ENCODE measurements around the gene FES. TPM values are rescaled to one million over a fixed set of nuclear protein-coding genes. Genes with fewer than 3 reads are reported as not detected.

Gene FES
- total and polyA plus RNA-seq, 10 of the 15 experiments (the other 5 are each of a cell fraction or from before 2014, with no cell fraction given) = 0.07 to 23.9 (median 9.9) TPM

GRCh38 chr15:90876512-90877170 is 7.7 kb upstream of the FES start (continued):
- TF ChIP-seq POLR2AphosphoS5 (IDR thresholded peaks at IDR 0.05; ENCODE audit: low read length) (no peak), SUZ12 (IDR thresholded peaks at IDR 0.05; ENCODE audit: unreplicated experiment) (no peak), YBX1 (IDR thresholded peaks at IDR 0.05) (no peak), NFXL1 (IDR thresholded peaks at IDR 0.05; ENCODE audit: borderline replicate concordance) (no peak)

DNA sequence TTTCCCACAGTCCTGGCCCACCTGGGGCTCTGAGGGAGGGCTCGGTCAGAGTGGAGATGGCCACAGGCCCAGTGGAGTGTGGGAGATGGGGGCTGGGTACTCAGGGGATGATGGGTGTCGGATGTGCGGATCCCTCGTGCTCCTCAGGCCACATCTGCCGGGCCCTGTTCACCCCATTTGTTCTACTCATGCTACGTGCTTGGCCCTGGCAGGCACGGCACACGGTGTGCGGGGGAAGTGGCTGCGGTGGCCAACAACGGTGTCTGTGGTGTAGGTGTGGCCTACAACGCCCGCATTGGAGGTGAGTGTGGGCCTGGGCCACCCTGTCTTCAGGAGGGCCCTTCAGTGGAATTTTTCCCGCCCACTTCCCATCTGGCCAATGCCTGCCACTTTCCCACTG is 7.0 kb upstream of the FES start:
- Histone ChIP-seq H4K20me1 (ENCODE audit: control insufficient read depth, insufficient read depth) (peaks cover 4% of the 10 kb centered on the region; the same call in 1 of the 2 replicates), H2AFZ (ENCODE audit: control insufficient read depth, low read depth, low read length) (no peak overlapping the region), H3K27ac (ENCODE audit: control insufficient read depth, insufficient read depth) (no peak overlapping the region), H3K9ac (ENCODE audit: control insufficient read depth, insufficient read depth, low read length) (no peak overlapping the region), H3K4me2 (ENCODE audit: control insufficient read depth, insufficient read depth) (no peak overlapping the region), H3K4me3 (no peak overlapping the region), H3K4me1 (ENCODE audit: control insufficient read depth, insufficient read depth, low read length) (peaks cover 9% of the 10 kb centered on the region), H3K27me3 (replicated peaks in 1 of 2; ENCODE audit: control insufficient read depth in 2 of 2, insufficient read depth in 2 of 2, low read length in 1 of 2) (no peaks in the 10 kb centered on the region), H3K9me3 (replicated peaks; ENCODE audit: control insufficient read depth, insufficient read depth, low read length) (no peaks in the 10 kb centered on the region), H3K36me3 (ENCODE audit: control insufficient read depth in 2 of 2, insufficient read depth in 2 of 2, low read length in 1 of 2) (peaks cover 17 to 38% of the 10 kb centered on the region in 2 experiments; a peak in 3 of 4 replicates), H3K79me2 (ENCODE audit: control insufficient read depth, insufficient read depth, low read length) (peaks cover 16% of the 10 kb centered on the region)
- CTCF ChIA-PET = no interaction called here
- in situ Hi-C loops (cut with MboI) (no loop called here), intact Hi-C loops (cut with micrococcal nuclease; ENCODE audit: unreplicated experiment) (no loop called here)
- FAIRE-seq (no peak), ATAC-seq (no peak), DNase-seq (ENCODE audit: low read depth, low spot score) (no peak)
- SMC1A ChIA-PET (ENCODE audit: uncharacterized antibody, unreplicated experiment) = no interaction called here
- WGBS (ENCODE audit: insufficient coverage, insufficient replicate concordance, low lambda C conversion rate, missing lambda C conversion rate) = 97% methylated on average over 11 of the region's 14 CpGs
- BruUV-seq (replicated peaks) = no TSS peak
- RAD21 ChIA-PET (ENCODE audit: unreplicated experiment) = no interaction called here
- POLR2A ChIA-PET = no interaction called here
- no peak for TF ChIP-seq ZBTB4 (CRISPR knock-in tag; IDR thresholded peaks at IDR 0.05)
- TF ChIP-seq JUND (IDR thresholded peaks at IDR 0.05; ENCODE audit: low read depth, low read length) = no peak
- no peak for TF ChIP-seq IRF4 (IDR thresholded peaks at IDR 0.05; ENCODE audit: low read depth, low read length)
- TF ChIP-seq, protein P1, sequence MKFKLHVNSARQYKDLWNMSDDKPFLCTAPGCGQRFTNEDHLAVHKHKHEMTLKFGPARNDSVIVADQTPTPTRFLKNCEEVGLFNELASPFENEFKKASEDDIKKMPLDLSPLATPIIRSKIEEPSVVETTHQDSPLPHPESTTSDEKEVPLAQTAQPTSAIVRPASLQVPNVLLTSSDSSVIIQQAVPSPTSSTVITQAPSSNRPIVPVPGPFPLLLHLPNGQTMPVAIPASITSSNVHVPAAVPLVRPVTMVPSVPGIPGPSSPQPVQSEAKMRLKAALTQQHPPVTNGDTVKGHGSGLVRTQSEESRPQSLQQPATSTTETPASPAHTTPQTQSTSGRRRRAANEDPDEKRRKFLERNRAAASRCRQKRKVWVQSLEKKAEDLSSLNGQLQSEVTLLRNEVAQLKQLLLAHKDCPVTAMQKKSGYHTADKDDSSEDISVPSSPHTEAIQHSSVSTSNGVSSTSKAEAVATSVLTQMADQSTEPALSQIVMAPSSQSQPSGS (IDR thresholded peaks at IDR 0.05; ENCODE audit: low read length) = no peak
- TF ChIP-seq ZNF622 (IDR thresholded peaks at IDR 0.05) = no peak
- no peak for TF ChIP-seq RBBP5 (conservative IDR thresholded peaks at IDR 0.05)
- TF ChIP-seq, protein P2, sequence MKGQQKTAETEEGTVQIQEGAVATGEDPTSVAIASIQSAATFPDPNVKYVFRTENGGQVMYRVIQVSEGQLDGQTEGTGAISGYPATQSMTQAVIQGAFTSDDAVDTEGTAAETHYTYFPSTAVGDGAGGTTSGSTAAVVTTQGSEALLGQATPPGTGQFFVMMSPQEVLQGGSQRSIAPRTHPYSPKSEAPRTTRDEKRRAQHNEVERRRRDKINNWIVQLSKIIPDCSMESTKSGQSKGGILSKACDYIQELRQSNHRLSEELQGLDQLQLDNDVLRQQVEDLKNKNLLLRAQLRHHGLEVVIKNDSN (IDR thresholded peaks at IDR 0.05; ENCODE audit: borderline replicate concordance, extremely low read length, insufficient read depth, low read depth, low read length) = no peak
- TF ChIP-seq, protein P3, sequence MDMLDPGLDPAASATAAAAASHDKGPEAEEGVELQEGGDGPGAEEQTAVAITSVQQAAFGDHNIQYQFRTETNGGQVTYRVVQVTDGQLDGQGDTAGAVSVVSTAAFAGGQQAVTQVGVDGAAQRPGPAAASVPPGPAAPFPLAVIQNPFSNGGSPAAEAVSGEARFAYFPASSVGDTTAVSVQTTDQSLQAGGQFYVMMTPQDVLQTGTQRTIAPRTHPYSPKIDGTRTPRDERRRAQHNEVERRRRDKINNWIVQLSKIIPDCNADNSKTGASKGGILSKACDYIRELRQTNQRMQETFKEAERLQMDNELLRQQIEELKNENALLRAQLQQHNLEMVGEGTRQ (IDR thresholded peaks at IDR 0.05; ENCODE audit: borderline replicate concordance, low read depth, low read length) = no peak
- TF ChIP-seq MTA2 (IDR thresholded peaks at IDR 0.05; ENCODE audit: low read depth) = no peak
- TF ChIP-seq SPI1 (IDR thresholded peaks at IDR 0.05; ENCODE audit: borderline replicate concordance, insufficient read depth, low read depth, low read length) = no peak
- TF ChIP-seq BRCA1 (IDR thresholded peaks at IDR 0.05; ENCODE audit: low read depth, low read length) = no peak
- TF ChIP-seq FOS (IDR thresholded peaks at IDR 0.05; ENCODE audit: borderline replicate concordance, extremely low read depth, insufficient read length) = no peak

All from GM12878 (cell line).